ENCODE results near the gene SARNP.
"Not testable (repeated sequence)": the region's sequence is repeated elsewhere in the genome, so short reads cannot be mapped to it uniquely, and the experiment has no call there.

SARNP gene

GRCh38 chr12:55817345-55818139, at the start of gene SARNP, which contains the start of gene ORMDL2:
SARNP (minus strand) TSS chr12:55817724; CDS start chr12:55817701, 23 bp downstream.
ORMDL2 (plus strand) TSS chr12:55818041; CDS start chr12:55819000, 959 bp downstream.
- DNase-seq (ENCODE audit: insufficient read length, low spot score) (peak; percentile 79), FAIRE-seq (peak; percentile 44)
- no peak for TF ChIP-seq CTCF (IDR thresholded peaks at IDR 0.05; ENCODE audit: insufficient read depth, missing control alignments)

GRCh38 chr12:55866454-55867004, 49.0 kb upstream of the SARNP start:
- FAIRE-seq; DNase-seq (ENCODE audit: insufficient read length, low spot score): not testable (repeated sequence)

GRCh38 chr12:55865327-55865726, 47.8 kb upstream of the SARNP start:
- FAIRE-seq (no peak), DNase-seq (ENCODE audit: insufficient read length, low spot score) (no peak)
- TF ChIP-seq CTCF (IDR thresholded peaks at IDR 0.05; ENCODE audit: insufficient read depth, missing control alignments), result no peak

- not testable (repeated sequence) for FAIRE-seq; DNase-seq (ENCODE audit: insufficient read length, low spot score)
Measured at GRCh38 chr12:55862931-55863330, 45.4 kb upstream of the SARNP start.

- FAIRE-seq, result no peak
- DNase-seq (ENCODE audit: insufficient read length, low spot score), result no peak
- no peak for TF ChIP-seq CTCF (IDR thresholded peaks at IDR 0.05; ENCODE audit: insufficient read depth, missing control alignments)
Measured at GRCh38 chr12:55862286-55862685, 44.8 kb upstream of the SARNP start.

- DNase-seq (ENCODE audit: insufficient read length, low spot score) (no peak), FAIRE-seq (no peak)
- TF ChIP-seq CTCF (IDR thresholded peaks at IDR 0.05; ENCODE audit: insufficient read depth, missing control alignments), result no peak
Measured at GRCh38 chr12:55861871-55862270, 44.3 kb upstream of the SARNP start.

- FAIRE-seq, result no peak
- DNase-seq (ENCODE audit: insufficient read length, low spot score), result no peak
Measured at GRCh38 chr12:55861396-55861795, 43.9 kb upstream of the SARNP start.

More at GRCh38 chr12:55861396-55861795, 43.9 kb upstream of the SARNP start:
- no peak for TF ChIP-seq CTCF (IDR thresholded peaks at IDR 0.05; ENCODE audit: insufficient read depth, missing control alignments)
